ENCODE data around the gene INTS3.

GRCh38 chr1:153696741-153697140, 31.1 kb upstream of the INTS3 start:
- TF ChIP-seq, protein P1, sequence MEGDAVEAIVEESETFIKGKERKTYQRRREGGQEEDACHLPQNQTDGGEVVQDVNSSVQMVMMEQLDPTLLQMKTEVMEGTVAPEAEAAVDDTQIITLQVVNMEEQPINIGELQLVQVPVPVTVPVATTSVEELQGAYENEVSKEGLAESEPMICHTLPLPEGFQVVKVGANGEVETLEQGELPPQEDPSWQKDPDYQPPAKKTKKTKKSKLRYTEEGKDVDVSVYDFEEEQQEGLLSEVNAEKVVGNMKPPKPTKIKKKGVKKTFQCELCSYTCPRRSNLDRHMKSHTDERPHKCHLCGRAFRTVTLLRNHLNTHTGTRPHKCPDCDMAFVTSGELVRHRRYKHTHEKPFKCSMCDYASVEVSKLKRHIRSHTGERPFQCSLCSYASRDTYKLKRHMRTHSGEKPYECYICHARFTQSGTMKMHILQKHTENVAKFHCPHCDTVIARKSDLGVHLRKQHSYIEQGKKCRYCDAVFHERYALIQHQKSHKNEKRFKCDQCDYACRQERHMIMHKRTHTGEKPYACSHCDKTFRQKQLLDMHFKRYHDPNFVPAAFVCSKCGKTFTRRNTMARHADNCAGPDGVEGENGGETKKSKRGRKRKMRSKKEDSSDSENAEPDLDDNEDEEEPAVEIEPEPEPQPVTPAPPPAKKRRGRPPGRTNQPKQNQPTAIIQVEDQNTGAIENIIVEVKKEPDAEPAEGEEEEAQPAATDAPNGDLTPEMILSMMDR (IDR thresholded peaks at IDR 0.05), result no peak
- no peak for TF ChIP-seq POLR2A (IDR thresholded peaks at IDR 0.05)
